Fibroblast of skin of scalp (primary cell): Measurements from ENCODE around the gene FYN.

Source experiments
- DNase-seq: peaks from one replicate; pipeline ENCODE4 v3.0.0-alpha.2; 2013

The FYN gene

DNA sequence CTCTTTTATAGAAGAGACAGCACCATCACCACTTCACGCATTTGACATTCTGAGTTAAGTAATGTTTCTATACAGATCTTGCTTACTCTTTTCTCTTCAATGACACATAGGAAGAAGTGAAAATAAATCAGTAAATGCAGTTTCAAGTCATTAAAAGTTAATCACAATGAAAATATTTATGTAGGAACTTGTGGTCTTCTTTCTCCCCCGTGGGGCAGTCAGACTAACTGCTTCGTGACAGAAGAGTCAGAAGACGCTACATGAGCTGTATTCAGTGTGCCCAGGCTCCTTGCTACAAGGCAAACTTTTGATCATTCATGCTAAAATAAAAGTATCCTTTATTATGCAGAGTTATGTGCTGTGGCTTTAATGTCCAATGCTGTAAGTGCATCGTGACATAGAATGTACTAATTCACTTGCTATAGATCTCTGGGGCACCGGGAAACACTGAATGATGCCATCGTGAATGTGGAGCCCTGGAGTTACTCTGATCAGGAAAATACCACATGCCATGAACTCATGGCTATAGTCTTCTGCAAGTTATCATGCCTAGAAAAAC lies 149.8 kb downstream of the FYN start:
- peak; percentile 57 for DNase-seq

DNA sequence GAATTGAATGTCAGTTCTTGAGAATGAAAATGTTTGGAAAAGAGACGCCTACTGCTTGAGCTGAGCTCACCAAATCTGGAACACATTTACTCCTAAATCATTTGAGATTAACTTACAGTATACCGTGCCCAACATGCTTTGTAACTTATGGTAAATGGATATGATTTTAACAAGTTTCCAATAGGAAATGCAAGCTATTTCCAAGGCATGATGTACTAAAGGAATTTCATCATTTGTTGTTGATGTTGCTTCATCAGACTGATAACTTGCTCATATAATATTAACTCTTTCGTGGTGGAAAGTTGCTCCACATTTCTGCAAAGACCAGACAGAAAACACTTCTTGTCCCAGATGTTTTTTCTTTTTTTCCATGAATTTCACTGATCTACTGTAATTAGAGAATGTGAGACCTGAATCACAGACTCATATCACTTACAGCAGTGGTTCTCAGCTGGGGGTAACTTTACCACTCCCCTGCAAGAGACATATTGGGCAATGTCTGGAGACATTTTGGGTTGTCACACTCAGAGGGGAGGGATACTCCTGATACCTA lies 151.0 kb downstream of the FYN start:
- DNase-seq: peak; percentile 82

DNA sequence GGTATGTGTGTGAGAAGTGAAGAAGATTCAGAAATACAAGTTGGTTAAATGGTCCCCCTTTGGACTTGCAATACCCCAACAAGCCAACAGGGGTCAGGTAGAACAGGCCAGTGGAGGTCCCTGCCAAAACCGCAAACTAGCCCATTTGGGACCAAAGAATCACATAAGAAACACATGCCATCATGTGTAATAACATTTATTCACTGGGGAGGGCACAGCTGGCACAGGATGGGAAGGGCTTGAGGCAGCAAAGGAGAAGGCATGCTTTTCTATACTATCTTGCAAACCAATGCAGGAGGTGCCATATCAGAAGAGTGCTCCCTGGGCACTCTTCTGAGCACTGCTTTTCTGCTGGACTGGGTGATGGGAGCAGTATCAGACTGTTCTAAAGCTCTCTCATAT lies 151.5 kb downstream of the FYN start:
- peak; percentile 67 for DNase-seq

DNA sequence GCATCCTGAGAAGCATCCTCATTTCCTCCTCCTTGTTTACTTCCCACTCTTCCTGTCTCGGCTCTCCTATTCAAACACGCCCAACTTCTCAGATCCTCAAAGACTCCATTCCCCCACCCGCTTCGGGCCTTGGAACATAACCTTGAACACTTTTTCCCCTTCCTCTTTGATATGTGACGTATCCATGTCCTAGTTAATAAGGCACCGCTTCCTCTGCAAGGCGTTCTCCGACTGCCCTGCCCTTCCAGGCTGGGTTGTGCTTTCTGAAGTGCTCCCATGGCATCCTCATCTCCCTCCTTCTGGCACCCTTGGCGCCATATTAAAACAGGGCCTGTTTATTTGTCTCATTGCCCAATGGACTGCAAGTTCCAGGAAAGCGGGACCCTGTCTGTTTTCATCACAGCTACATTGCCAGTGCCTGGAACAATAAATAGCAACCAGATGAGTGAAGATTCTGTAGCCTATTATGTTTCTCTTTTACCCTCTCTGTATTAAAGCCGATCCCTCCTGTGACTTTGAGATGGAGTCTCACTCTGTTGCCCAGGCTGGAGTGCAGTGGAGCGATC lies 152.2 kb downstream of the FYN start:
- DNase-seq: no peak

DNA sequence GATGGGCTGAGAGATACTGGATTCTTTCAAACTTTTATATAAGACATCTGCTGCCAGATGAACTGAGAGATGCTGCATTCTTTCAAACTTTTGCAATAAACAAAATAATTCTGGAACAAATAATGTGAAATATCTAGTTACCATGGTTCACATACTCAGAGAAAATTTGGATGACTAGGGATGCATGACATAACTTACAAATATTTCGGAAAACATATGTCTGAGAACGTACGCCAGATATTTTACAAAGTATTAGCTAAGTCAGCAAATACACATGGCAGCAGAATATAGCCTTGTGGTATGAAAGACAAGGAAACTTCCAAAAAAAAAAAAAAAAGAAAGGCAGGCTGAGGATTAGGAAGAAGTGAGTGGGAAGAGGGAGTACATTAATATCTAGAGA lies 154.3 kb downstream of the FYN start:
- peak; percentile 80 for DNase-seq

DNA sequence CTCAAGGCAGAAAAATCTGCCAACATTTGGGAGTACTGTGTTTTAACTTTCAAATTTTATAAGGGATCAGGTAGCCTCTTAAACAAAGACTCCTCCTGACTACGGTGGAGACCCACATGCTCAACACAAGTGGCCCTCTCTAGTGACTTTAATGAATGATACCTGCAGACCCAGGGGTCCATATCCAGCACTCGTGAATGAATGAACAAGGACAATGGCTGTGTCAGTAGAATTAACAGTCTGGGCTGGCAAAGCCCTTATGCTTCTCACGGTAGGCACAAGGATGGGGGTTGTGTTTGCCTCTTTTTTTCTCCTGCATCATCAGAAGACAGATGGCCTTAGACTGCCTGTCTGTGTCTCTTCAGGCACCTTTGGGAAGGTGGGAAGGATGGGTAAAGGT lies 154.9 kb downstream of the FYN start:
- DNase-seq: no peak

DNA sequence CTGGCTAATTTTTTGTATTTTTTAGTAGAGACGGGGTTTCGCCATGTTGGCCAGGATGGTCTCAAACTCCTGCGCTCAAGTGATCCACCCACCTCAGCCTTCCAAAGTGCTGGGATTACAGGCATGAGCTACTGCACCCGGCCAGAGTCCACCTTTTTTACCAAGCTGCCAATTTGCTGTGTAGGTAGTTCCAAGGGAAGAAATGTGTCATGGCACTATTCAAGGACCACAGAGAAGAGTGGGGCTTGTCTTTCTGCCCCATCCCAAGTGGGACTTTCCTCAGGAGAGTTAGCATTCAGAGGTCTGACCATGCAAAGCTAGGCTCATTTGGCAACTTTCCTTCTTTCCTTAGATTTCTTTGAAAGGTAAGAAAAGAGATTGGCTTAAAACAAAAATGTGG lies 155.6 kb downstream of the FYN start:
- no peak for DNase-seq

DNA sequence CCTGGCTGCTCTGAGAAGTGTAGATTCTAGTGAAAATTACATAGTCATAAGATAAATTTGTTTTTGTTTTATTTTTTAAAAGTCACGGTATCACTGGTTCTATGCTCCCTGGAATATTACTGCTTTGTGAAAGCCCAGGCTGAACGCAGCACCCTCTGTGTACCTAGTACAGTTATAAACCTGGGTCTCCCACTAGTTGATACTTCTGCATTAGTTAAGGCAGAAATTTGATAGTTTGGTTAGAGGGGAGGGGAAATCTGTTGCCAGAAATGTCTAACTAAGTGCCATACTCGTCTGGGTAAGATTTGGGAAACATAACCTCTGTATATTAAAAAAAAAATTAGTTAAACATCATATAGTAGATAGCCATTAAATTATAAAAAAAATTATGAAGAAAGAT lies 156.9 kb downstream of the FYN start:
- no peak for DNase-seq

DNA sequence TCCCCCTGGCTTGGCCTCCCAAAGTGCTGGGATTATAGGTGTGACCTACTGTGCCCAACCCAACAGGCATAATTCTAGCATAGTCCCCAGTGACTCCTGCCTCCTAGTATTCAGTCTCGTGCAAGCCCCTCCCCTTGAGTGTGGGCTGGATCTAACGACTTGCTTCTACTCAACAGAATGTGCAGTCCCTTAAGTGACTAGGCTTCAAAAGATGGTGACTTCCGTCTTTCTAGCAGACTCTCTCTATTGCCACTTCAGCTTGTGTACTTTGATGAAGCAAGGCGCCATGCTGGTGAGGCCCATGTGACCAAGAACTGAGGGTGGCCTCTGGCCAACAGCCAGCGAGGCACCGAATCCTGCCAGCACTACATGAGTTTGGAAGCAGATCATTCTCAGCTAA lies 157.9 kb downstream of the FYN start:
- DNase-seq: no peak

DNA sequence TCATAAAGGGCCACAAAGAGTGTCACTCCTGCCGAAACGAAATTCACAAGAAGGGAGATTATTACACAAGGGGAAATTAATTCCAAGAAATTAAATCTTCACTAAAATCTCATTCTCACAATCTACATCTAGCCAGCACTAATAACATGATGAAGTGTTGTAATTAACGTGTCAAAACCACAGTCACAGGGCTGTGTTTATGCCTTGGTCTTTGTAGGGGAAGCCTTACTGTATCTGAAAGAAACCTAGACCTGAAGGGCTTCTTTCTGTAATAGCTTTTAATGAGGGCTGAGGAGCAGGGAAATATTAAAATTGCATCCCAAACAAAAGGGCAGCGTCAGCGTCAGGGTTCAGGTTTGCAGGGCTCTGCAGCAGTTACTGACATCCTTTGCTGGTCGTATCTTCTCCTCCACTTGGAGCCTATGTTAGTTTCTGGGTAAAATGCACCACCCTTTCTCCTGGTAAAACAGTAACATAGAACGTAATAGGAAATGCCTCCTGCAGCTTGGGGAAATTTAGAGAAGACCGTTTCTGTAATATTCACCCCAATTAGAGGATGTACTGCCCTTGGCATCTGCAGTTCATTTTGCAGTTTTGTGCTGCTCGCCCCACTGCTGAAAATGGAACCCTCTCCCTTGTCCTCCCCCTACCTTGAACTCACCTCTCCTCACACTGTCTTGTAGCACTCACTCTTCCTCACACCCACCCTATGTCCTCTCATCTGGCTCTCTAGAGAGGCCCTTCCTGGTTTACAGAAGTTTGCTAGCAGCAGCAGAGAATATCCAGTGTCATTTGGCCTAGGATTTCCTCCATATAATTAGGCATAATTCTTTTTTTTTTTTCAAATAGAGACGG lies 158.6 kb downstream of the FYN start:
- no peak for DNase-seq

DNA sequence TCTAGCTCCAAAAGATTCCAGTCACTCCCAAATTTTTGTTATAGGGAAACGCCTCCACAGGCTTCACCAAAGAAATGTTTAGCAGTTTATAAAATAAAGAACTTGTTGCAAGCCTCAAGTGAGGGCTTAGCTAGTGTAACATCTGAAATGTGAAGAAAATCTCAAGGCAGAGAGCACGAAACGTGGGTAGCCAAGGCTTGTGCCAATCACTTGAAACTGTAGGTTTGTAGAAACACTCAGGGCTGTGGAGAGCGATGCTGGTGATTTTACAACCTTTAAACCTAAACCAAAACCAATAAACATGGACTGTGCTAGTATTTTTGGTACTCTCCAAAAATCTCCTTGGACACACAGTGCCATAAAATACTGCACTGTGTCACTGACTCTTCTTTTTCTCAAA lies 159.4 kb downstream of the FYN start:
- no peak for DNase-seq

DNA sequence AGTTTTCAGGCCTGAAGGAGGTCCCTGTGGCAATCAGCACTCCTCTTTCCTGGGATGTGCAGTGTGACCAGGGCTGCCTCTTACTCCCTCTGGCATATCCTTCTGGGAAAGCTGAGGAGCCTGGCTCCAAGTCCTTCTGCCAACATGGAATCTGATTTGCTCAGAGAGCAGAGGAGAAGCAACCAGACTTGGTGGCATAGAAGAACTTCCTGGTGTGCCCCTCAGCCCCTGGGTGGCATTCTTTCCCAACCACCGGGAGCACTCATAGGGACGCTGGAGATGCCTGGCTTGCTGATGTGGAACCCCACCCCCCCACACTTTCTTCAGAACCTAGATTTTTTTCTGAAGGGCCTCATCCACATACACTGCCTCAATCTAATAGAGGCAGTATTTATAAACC lies 160.0 kb downstream of the FYN start:
- DNase-seq: no peak

DNA sequence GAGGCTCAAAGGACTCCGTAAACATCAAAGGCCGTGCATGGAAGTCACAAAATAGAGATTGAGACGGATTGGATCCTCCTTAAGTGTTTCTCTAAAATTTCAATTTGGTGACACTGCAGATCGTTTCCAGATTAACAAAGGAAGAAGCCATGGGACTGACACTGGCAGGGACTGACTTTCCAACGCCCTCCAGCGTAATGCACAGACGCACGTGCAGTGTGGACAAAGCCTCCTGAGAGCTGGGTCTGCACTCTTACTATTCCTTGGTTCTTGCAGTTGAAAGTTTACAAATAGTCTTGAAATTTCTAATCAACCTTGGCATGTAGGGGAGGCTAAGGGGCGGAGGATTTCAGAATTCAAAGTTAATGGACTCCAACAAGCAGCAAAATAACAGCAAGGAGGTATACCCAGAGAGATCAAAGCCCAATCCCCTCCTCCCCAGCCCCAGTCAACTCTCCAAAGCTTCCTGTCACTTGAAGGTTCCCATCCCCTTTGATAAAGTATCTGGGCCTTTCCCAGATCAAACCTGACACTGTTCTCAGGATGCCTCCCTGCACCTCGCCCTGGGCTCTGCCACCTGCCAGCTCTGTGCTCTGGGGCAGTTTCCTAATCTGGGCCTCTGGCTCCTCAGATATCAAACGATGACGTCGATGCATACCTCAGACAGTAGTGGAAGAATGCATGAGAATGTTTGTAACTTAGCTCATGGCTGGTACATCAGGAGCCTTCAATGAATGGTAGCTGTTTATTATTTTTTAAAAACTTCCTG lies 161.1 kb downstream of the FYN start:
- peak; percentile 58 for DNase-seq

DNA sequence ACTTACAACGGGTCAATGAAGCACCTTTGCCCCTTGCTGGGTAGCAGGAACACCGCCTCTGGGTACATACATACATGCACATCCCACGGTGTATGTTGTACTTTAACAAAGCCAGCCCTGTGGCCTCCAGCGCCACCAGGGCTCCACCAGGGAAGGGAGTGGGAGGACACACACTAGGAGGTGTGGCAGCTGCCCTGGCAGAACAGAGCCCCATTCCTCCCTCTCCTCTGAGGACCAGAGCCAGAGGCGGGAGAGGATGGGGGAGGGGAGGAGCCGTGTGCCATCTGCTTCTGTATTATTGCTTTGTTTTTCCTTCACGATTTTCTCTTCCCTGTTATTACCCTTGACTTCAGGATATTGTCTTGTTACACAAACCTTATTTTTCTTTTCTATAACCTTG lies 161.8 kb downstream of the FYN start:
- no peak for DNase-seq

DNA sequence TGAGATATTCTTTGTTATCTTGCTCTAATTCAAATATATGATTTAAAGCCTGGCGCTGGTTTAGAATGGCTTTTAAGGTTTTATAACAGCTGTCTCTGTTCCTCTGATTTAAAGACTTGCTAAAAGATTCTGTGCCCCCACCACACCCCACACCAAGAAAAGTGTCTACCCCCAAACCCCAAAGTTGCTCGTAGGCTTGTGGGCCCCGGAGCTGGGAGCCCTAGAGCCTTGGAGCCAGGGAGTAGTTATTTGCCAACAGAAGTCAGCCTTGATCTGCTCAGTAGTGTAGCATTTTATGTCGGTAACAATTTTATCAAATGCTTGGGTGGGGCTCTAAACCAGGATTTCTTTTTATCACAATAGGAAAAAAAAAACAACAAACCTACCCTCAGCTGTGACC lies 162.3 kb downstream of the FYN start:
- no peak for DNase-seq

DNA sequence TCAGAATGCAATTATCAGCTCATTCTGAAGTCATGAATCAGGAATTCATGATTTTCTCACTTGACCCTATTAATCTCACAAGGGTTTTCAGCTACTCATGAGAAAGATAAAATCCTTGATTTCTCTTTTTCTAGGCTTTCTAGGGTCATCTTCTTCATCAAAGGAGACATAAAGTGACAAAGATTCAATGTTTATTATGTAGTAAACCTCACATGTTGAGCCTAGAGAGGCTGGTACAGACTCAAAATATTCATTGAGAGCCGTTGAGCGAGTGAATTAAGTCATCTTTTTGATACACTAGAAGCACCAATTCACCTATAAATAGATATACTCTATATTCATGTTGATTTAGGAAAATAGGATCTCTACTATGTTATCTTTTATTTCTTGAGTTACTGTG lies 162.8 kb downstream of the FYN start:
- no peak for DNase-seq

DNA sequence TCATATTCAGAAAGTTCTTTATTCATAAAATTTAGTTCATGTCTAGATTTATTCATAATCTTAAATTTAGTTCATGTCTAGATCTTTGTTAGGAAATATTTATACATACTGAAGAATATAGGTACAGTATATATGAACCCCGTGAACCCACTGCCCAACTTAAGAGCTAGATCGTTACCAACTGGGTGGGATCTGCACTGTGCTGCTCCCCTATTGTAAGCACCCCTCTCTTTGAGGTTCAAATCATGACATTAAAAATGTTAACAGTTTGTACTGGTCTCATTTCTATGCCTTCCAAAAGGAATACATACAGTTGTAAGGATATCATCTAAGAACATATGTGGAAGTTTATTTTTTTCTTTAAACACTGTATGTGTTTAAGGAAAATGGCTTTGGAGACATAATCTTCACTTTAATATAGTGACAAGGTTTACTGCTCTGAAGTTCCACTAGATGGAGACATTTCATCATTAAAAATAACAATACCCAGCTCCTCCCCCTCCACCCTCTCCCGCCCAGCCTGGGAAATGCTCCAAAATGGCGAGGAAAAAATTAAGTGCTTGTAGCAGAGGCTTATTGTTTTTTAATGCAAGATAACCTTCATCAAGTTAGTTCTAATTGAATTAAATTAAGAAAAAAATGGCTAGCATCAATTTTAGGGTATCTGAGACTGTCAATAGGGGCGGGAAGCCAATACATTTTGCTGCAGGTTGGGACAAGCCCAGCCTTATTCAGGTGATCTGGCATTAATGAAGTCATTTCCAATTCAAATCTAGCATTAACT lies 163.4 kb downstream of the FYN start:
- DNase-seq: peak; percentile 82

DNA sequence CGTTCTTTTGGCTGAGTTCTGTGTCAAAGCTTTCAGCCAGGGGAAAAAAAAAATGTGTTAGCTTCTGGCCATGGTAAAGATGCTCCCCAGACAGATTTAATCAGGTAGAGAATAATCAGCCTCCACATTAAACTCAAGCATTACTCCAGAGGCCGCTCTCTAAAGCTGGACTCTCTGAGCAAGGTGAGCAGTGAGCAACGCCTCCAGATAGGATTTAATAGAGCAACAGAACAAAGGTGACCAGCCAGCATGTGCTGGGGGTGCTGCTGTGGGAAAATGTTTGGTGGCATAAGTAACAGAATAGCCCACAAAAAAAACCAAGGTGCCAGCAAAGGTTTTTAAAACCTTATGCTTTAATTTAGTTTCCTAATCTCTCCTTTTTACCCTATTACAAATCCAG lies 164.1 kb downstream of the FYN start:
- DNase-seq: no peak

DNA sequence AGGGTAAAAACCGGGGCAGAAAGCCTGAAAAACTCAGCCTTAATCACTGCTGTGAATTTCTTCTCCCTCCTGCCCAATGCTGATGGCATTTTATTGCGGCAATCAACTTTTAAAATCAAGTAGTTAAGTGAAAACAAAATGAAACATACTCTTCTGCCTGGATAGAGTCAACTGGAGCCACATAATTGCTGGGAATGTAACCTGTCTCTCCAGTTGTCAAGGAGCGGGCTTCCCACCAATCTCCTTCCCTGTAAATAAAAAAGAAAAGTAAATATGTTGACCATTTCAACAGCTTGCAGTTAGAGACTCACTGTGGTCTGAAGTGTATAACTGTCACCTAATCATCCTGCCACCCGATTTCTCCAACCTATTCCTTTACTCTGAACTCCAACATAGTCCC lies 165.5 kb downstream of the FYN start:
- no peak for DNase-seq

DNA sequence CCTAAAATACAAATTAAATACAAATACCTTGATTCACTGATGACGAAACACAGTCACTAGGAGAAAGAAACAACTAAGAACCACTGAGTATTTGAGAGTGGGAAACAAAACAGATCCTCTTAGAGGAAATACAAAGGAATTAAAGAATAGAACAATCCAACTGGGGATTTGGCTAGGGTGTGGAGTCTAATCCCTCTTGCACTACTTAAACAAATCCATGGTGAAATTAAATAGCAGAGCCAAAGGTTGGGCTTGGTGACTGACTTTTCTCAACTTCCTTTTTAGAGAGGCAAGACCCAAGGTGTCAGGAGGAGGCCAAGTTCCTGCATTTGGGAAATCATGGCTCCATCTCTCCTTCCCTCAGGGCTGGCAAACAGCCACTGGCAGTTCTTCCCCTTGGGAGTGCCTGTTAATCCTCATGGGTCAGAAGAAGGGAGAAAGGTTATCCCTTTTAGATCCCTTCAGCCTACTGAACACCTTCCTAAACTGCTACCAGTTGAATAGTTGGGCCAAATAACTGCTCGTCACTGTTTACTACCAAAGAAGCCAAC lies 166.3 kb downstream of the FYN start:
- DNase-seq: no peak

DNA sequence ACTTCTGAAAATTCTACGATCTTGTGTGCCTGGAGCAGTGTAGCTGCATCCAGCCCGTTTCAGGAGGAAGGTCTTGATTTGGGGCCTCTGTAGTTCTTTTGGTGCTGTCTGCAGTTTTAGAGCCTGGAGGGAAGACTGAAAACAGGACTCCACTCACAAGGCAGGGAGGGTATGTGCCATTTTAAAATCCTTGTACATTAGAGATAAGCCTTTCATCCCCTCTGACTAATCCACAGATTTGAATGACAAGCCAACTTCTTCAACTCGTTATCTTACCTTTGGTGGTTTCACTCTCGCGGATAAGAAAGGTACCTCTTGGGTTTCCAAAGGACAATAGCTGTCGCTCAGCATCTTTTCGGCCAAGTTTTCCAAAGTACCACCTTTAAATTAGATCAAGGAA lies 169.5 kb downstream of the FYN start:
- no peak for DNase-seq

DNA sequence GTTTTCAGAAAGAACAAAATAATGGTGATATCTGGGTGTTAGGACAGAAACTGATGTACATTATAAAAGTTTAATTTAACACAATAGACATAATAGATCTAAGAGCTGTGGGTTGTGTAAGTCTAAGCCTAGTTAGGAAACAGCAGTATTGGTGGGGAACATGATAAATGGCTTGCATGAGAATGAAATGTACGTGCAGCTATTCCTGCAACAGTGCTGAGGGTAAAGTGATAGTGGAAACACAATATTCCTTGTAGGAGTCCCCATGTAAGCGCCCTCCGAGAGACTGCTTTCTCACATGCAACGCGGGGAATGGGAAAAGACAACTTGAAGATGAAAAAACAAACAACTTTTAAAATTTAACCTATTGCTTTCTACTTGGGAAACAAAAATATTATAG lies 171.0 kb downstream of the FYN start:
- DNase-seq: no peak
